Stimulated activated CD4-positive, alpha-beta T cell treated with anti-CD3 and anti-CD28 coated beads, Interleukin-2, amount 100 ng/mL, for 48 hours (primary cell): ENCODE measurements around the gene TPPP2.
A peak's percentile ranks its signal among the peaks of the same experiment; 100 is the strongest.
"Not testable (repeated sequence)": the region's sequence is repeated elsewhere in the genome, so short reads cannot be mapped to it uniquely, and the experiment has no call there.

Experiments
- DNase-seq, 2 donors: peaks; one replicate each; pipeline ENCODE4 v3.0.0-alpha.2; 2020

Gene TPPP2

DNA sequence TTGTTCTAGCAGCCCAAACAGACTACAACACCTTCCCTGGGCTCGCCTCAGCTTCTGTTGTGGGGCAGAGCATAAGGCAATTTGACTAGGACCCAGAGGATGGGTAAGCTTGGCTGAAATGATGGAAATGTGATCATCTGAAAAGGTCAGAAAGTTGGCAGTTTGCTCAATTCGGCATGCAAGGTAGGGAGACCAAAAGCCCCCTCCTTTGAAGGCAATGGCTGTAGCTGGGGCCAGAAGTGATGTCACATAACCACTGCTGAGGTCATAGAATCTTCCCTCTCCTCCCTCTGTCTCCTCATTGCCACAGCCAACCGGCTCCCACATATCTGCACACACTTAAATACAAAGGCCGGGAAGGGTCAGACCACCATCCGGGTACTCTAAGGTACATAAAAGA, at the start of gene TPPP2:
Gene TPPP2, plus strand, starts transcription at position 301 of the 400 bp plus-strand sequence. CDS start 365 bp downstream, outside the sequence.
- DNase-seq = no peak

DNA sequence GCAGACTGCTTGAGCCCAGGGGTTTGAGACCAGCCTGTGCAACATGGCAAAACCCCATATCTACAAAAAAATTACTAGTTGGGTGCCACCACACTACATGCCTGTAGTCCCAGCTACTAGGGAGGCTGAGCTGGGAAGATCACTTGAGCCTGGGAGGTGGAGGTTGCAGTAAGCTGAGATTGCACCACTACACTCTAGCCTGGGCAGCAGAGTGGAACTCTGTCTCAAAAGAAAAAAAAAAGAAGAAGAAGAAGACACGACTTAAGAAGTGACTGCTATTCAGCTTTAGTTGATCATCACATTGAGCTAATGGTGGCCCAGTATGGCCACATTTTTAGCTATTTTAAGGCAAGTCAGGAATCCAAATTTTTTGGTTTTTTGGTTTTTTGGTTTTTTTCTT, 49.1 kb upstream of the TPPP2 start:
- no peak for DNase-seq

DNA sequence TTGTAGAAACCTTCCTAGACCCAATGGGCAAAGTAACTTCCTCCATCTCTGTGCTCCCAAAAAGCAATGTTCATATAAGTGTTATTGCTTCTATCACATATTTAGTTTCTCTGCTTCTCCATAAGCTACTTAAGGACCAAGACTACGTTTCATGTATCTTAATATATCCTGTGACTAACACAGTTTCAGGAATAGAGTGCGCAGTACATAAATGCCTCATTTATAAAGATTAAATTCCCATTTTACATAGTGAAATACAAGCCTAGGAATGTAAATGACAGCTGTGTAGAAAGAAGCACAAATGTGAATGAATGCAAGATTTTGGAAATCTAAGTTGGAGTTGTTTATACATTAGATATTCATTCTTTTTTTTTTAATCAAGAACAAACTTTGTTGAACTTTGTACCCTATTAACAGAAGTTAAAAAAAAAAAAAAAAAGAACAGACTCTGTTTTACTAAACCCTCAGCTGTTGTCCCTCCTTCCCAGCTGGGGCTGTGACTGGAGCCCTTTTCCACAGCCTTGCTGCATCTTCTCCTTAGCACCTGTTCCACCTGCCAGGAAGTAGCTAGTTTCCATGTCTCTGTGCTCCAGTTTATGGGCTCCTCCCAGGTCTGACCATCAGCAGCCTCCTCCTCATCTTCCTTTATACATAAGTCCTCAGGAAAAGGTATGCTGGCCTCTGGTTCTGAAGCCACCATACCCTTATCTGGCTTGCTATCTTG, 47.2 kb upstream of the TPPP2 start:
- no peak for DNase-seq

DNA sequence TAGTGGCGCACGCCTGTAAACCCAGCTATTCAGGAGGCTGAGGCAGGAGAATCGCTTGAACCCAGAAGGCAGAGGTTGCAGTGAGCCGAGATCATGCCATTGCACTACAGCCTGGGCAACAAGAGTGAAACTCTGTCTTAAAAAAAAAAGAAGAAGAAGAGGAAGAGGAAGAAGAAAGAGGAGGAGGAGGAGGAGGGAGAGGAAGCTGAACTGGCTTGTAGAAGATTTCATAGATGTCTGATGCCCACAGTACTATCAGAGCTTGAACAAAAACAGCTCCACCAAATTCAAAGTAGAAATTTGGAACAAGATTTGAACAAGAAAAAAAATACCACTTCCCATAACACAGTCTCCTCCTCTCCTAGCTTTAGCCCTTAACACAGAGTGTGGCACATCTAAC, 44.4 kb upstream of the TPPP2 start:
- DNase-seq = not testable (repeated sequence)

DNA sequence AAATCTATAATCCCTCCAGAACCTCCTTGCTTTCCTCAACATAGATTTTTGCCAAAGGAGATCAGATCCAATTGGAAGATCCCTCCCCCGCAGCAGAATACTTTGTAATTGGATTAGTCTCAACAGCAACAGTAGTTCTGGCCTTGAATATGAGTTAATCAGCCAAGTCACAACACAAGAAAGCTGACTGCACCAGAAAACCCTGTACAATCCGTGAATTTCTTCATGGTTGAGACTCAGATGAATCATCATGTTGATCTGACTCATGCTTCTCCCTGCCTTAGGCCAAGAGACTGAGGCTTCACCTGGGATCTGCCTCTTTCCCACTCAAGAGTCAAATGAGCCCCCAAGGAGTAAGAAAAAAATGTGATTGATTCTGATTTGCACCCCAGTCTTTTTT, 43.2 kb upstream of the TPPP2 start:
- no peak for DNase-seq

DNA sequence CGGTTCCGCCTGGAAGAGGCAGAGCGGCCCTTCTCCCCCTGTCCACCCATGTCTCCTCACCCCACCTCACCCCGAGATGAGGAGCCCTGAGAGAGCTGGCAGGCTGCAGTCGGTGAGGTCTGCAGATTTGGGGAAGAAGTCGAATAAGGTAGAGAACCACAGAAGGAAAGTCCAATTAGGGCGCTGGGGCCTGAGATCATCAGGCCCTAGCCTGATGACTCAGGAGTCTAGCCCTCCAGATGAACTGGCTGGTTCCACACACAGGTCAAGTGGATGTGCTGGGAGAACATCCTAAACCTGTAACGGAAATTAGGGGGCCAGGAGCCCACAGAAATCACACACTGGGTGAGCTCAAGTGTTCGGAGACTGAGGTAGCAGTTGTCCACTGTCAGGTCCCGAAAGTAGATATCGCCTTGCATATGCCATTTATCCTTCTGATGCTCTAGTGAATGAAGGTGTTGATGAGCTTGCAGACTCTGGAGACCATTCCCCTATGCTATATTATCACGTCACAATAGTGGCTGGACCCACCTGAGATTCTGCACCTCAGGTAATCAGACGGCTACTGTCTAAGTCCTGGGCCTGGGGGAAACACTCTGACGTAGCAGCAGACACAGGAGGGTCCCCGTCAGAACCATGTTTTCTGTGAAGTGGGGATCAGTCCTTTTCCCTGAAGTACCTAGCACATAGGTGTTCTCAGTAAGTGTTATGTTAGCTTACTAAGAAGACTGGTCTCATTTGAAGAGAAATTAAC, 41.1 kb upstream of the TPPP2 start:
- DNase-seq = no peak

DNA sequence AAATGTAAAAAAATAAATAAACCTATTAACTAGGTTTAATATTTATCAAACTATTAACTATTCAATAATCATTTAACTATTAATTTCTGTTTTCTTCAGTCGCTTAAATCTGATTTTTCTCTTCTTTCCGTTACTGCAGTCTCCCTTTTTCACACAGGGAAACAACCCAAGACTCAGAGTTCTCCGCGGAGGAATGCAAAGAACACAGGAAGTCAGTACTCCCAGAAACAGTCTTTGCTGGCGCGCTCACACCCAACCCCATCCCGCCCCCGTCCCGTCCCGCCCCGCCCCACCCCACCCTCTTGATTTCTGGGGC, 40.6 kb upstream of the TPPP2 start:
- DNase-seq = no peak

DNA sequence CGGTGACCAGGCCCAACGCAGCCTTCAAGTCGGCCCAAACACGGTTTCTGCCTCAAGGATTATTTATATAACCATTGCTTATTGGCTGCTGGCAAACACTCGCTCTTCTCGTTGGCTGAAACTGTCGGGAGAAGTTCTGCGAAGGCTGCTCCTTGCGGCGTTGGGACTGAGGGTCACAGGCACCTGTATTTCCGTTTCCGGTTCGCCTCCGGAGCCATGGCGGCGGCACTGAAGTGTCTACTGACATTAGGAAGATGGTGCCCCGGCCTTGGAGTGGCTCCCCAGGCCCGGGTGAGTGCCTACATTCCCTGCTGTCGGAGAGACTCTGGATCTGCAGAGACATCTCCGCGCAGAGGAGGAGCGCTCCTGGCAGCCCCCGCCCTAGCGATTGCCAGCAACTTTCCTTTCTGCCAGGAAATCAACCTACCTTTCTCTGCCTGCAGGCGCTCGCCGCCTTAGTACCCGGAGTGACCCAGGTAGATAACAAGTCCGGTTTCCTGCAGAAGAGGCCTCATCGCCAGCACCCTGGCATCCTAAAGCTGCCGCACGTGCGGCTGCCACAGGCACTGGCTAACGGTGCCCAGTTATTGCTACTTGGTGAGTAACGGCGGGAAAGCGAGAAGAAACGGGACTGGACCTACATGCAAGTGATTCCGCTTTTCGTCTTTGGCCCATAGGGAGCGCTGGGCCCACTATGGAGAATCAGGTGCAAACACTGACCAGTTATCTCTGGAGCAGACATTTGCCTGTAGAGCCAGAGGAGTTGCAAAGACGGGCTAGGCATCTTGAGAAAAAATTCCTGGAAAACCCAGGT, 40.0 kb upstream of the TPPP2 start, which contains the start of gene METTL17:
Gene METTL17, plus strand, starts transcription at position 194 of the 814 bp plus-strand sequence. Its CDS starts 23 bp downstream, at position 217.
- peak; percentile 76 to 83 for DNase-seq

DNA sequence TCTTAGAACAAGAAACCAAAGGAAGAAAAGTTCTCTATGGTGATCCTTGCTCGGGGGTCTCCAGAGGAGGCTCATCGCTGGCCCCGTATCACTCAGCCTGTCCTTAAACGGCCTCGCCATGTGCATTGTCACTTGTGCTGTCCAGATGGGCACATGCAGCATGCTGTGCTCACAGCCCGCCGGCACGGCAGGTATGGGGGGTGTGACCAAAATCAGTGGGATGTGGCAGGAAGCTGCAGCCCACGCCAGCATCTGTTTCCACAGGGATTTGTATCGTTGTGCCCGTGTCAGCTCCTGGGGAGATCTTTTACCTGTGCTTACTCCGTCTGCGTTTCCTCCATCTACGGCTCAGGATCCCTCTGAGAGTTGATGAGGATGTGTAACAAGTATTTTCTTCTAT, 33.5 kb upstream of the TPPP2 start:
- no peak for DNase-seq

DNA sequence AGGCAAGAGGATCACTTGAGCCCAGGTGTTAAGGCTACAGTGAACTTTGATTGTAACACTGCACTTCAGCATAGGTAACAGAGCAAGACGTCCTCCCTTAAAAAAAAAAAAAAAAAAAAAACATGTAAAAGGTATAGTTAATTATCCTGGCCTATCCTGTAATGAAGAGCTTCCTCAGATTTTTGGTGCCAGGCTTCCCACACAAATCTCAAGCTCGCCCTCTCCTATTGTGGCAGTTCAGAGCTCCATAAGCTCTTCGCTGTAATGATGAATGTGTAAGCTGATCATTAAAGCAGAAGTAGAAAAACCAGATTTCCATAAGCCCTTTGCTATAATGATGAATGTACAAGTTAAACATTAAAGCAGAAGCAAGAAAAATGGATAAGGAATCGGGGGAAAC, 32.9 kb upstream of the TPPP2 start:
- DNase-seq = no peak

DNA sequence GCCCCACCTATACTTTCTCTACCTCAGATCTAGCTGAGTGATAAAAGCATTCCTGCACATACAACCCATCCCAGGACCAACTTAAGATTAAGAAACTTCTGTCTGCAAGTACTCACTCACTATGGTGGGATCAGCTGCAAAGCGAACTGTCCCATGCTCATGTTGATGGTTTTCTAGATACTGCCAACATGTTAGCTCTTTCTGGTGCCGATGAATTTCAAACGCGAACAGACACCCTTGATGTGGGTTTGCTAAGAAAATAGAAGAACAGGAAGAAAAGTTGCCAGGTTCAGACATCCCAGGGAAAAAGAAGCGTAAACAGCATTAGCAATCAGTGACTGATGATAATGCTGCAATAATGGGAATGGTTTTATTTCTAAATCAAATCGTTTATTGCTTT, 32.5 kb upstream of the TPPP2 start:
- DNase-seq = no peak

DNA sequence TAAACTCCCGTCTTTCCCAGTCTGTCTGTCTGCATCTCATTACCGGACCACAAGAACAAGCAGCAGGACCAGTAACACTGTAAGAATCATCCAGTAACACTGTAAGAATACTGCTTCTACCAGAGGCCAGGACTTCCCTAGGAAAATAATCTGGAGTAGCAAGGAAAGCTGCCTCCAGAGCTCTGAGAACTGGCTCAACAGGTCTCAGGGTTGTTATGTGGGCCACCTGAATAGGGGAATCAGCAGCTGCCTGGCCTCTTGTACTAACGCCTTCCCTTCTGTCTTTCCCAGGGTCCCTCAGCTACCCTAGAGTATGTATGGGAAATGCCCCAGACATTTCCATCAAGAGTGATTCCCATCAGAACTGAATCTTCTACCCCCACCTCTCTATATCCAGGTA, 31.9 kb upstream of the TPPP2 start:
- no peak for DNase-seq

DNA sequence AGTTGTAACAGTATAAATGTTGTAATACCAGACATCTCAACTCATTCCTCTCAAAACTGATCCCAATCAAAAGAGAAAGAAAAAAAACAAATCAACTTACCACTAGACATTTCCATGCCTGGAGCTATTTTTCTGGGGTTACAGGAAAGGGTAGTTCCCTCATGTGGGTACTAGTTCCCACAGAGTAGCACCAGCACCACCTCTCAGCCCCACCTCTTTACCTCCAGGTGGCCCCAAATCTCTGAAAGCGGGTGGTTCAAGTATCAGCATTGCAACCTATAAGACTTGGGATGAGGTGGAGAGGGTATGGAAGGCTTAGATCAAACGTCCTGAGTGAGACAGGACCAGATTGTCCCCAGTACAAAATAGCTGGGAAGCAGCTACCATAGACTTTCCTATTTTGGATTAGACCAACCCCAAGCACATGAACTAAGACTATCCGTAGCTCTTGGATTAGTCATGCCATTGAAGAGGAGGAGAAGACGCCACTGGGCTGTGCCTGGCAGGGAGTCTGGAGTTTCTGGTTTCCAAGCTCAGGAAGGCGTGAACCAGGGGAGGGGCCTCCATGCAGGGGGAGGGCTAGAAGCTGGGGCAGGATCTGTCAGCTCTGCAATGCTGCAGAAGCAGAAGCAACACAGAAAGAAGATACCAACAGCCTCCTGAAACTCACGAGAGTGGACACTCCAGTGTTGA, 31.2 kb upstream of the TPPP2 start, which contains the start of gene SLC39A2:
Gene SLC39A2, plus strand, starts transcription at position 620 of the 693 bp plus-strand sequence. CDS start 154 bp downstream, outside the sequence.
- DNase-seq = no peak

DNA sequence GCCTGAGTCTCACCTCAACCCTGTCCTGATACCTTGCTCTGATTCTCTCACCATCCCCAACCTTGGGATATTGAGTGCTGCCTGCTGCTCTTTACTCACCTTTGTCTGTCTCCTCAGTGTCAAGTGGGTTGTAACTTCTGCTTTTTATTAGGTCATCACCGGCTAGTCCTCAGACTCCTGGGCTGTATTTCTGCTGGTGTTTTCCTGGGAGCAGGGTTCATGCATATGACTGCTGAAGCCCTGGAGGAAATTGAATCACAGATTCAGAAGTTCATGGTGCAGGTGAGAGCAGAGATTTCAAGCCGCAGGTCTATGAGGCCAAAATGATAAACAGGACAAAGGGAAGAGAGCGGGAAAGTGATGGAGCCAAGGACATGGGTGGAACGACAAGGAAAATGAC, 30.4 kb upstream of the TPPP2 start:
- no peak for DNase-seq

DNA sequence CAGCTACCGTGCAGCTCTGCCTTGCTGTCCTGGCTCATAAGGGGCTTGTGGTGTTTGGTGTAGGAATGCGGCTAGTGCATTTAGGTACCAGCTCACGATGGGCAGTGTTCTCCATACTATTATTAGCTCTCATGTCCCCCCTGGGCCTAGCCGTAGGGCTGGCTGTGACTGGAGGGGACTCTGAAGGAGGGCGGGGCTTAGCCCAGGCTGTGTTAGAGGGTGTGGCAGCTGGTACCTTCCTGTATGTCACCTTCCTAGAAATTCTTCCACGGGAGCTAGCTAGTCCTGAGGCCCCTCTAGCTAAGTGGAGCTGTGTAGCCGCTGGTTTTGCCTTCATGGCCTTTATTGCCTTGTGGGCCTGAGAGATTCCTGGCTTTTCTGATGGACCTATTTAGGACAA, 28.8 kb upstream of the TPPP2 start:
- DNase-seq = no peak

DNA sequence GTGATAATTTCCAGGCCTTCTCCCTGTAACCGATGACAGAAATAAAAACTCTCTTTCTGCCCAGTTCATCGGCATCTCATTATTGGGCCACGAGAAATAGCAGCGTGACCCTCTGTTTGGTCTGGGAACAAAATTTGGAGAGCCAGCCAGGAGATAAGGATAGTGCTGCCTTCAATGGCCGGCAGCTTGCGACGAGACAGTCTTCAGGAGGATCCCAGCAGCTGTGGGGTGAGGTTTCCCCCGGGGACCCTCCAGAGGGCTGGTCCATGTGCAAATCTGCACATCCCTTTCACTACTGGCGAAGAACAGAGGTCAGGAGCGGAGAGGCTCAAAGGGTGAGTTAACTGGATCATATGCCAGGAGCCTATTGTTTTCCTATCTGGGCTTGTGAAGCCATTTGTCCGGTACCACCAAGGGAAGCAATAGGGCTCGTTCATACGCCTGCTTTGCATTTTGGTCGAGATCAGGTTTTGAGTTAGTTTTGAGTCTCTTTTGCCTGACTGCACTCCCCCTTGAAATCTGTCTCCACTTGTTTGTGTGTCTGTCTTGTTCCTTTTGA, 26.1 kb upstream of the TPPP2 start:
- no peak for DNase-seq

DNA sequence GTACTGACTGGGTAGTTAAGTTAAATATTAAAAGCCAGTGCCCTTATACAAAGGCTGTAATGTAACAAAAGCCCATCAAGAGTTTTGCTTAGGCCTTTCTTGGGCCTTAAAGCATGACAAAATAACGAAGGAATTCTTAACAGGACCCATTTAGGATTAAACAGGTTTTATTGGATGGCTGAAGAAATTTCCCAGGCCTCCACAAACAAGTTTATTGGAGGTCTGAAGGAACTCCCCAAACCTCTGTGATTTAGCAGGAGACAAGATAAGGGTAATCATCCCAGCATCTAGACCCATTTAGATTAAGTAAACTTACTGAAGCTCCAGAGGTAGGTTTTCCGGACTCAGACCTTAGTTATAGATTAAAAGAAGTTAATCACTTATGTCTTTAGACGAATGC, 20.3 kb upstream of the TPPP2 start:
- not testable (repeated sequence) for DNase-seq

DNA sequence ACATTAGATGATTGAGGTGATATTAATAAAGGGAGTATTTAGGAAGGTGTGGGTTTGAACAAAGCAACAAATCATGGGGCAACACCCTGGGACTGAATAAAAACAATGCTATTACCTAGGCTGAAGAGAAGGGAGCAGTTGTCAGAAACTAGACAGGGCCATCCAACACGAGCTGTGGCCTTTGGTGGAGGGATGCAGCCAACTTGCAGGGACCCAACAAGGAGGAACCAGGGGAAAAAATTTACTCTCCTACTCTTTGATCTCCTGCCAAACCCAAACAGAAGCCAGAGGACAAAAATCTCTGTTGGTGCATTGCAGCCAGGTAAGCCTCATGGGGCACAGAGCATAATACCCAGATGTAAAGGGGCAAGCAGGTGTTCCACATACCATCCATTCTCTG, 18.9 kb upstream of the TPPP2 start:
- DNase-seq = no peak

DNA sequence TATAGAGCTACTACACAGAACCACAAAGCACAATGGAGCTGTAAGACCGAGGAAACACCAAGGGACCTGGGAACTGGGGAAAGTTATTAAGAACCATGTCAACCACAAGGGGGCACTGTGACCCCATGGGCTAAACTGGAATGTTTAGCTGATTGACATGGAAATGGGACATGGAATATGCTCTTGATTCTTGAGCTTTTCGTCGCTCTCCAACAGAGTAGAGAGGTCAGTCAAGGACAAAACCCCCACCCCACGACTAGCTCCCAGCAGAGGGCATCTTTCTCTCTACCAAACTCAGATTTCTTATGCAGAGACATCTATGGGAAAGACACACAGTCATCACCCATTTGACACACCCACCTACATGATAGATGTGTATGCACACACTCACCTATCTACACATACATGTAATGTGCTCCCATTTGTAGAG, 15.2 kb upstream of the TPPP2 start:
- DNase-seq = peak; percentile 77 to 86

DNA sequence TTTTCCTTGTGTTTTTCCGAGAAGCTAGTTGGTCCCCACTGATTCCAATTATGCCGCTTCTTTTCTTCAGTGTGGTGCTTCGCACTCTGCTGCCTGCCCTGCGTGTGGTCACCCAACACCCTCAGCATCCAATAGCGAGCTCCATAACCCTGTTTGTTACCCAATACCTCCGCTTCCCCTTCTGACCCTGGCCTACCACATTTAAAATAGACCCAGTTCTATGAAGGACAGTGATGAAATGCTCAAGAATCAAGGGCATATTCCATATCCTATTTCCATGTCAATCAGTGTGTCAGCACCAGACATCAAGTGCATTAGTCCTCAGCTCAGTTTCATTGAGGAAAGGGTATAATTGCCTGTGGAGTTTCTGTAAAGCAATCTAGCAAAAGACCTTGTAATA, 14.7 kb upstream of the TPPP2 start:
- no peak for DNase-seq

DNA sequence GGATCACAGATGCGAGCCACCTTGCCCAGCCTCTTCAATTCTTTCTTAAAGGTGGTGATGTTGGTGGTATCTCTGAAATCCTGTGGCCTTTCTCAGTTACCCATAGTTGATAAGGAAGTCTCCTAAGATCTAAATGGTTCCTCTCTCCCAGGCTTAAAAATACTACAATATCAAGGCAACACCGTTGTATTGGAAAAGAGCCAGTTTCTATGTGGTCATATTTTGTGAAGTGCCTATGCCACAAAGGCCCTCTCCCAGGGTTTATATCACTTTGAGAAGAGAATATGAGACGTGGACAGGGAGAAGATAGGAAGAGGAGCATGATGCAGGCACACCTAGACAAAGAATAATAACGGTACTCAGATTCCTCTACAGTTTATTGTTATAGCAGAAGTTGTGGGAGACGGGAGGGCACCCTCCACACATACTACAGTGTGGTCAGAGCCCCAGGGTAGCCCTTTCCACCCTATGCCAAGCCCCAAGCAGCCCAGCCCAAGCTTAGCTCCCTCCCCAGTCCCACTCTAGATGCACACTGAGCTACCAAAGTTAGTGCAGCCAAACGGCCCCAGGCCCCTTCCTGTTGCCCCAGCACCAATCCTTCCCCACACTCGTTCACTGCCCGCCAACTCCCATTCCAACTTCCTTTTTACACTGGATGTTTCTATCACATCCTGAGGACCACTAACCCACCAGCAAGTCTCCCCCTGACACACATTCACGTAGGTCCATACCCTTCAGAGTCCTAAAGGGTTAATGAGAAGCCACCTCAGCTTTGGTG, 13.4 kb upstream of the TPPP2 start:
- DNase-seq = no peak
